ENCODE data around the gene PNMA8A.

- TF ChIP-seq POLR2AphosphoS5 (IDR thresholded peaks at IDR 0.05; ENCODE audit: low read depth, low read length) (no peak), SIN3A (IDR thresholded peaks at IDR 0.05; ENCODE audit: borderline replicate concordance, insufficient read depth, low read length) (no peak)
These were observed 39.9 kb upstream of the PNMA8A start for GRCh38 chr19:46511237-46511636.
